Skeletal muscle satellite cell (primary cell): Measurements from ENCODE around the gene CRYGA.

Experiments used
- H3K27me3 ChIP-seq: 2 replicates; pipeline ENCODE4 v1.7.0; 2013; ENCODE audit warnings: low read length; ENCODE audit not compliant: control insufficient read depth, insufficient read depth
- H3K36me3 ChIP-seq: 2 replicates; pipeline ENCODE4 v1.7.0; 2013; ENCODE audit warnings: mild to moderate bottlenecking, control low read depth, low read length; ENCODE audit not compliant: insufficient read depth
- H3K4me1 ChIP-seq: 2 replicates; pipeline ENCODE4 v1.7.0; 2013; ENCODE audit warnings: low read length; ENCODE audit not compliant: control insufficient read depth, insufficient read depth
- H3K4me2 ChIP-seq: 2 replicates; pipeline ENCODE4 v1.7.0; 2013; ENCODE audit warnings: mild to moderate bottlenecking, low read length
- H3K4me3 ChIP-seq: 2 replicates; pipeline ENCODE4 v1.7.0; 2013; ENCODE audit warnings: low read length
- H3K9ac ChIP-seq: 2 replicates; pipeline ENCODE4 v1.7.0; 2013; ENCODE audit warnings: mild to moderate bottlenecking, low read depth, low read length, moderate library complexity
- H3K9me3 ChIP-seq: replicated peaks from 2 replicates; pipeline ENCODE4 v1.7.0; 2013; ENCODE audit warnings: mild to moderate bottlenecking, control low read depth, low read length

Gene CRYGA

DNA sequence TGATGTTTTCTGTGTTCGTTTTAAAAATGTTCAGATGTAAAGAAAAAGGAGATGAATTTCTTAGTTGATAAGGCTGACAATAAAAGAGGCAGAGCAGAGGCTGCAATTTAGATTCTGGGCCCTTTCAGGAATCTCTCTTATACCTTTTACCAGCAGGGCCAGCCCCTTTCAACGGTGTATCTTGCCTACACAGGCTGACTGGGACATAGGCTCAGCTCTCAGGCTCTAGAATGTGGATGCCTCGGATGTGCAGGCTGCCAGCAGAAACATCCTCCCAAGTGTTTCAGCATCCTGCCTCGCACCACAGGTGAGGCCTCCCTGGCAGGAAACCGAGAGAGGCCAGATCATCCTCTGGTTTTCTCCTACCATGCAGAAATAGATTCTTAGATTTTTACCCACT is 23.1 kb upstream of the CRYGA start:
- Histone ChIP-seq H3K4me1 (no peaks in the 10 kb centered on the region), H3K36me3 (no peaks in the 10 kb centered on the region), H3K4me3 (no peak overlapping the region), H3K9ac (no peak overlapping the region), H3K9me3 (no peaks in the 10 kb centered on the region), H3K4me2 (no peak overlapping the region), H3K27me3 (peaks cover 23% of the 10 kb centered on the region)

DNA sequence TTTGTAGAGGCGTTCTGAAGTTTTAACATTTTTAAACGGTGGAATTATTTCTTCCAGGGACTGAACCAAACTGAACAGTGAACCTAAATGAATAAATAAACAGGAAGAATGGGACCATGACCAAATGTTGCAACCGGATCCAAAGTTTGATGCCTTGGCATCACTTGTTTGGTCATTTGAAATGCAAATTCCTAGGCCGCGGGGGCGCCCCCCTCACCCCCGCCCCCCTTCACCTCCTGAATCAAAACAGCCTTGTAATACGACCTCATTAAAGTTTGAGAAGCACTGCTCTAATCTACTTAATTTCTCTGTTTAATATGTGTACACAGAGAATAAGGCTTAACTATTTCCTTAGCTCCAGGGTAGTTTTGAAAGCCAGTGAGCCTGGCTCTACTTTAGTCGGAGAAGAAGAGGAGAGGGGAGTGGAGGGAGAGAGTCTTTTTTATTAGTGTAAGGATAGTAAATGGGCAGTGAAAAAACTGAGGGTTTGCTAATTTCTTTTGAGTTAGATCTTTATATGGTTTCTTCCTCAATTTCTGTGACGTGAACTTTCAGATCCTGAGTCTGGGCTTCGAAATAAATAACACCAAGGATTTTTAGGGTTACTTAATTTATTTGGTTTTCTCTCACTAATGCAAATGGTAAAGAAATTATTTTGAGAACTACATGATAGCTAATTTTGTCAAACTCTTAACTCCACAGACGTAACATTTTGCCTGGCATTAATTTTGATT is 20.8 kb upstream of the CRYGA start:
- Histone ChIP-seq H3K4me1 (no peaks in the 10 kb centered on the region), H3K9ac (no peak overlapping the region), H3K36me3 (no peaks in the 10 kb centered on the region), H3K4me2 (no peak overlapping the region), H3K27me3 (peaks cover 20% of the 10 kb centered on the region), H3K9me3 (no peaks in the 10 kb centered on the region), H3K4me3 (no peak overlapping the region)

DNA sequence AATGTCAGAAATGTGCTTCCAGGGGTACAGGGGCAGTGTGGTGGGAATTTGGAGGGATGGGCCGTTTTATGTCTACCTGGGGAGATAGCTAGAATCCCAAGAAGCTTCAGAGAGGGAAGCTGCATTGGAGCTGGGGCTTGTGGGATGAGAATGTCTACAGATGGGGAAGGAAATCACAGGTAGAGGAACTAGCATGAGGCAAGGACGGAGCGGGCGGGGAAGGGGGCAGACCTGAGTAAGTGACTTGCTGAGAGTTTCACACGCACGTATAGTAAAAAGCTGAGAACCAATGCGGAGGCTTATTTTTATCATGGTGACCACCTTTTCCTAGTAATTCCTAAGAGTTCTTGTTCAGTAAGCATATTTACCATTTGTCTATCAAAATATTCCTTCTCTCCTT is 20.1 kb upstream of the CRYGA start:
- Histone ChIP-seq H3K4me3 (no peak overlapping the region), H3K9me3 (no peaks in the 10 kb centered on the region), H3K9ac (no peak overlapping the region), H3K4me1 (no peaks in the 10 kb centered on the region), H3K36me3 (no peaks in the 10 kb centered on the region), H3K4me2 (no peak overlapping the region), H3K27me3 (peaks cover 20% of the 10 kb centered on the region)

DNA sequence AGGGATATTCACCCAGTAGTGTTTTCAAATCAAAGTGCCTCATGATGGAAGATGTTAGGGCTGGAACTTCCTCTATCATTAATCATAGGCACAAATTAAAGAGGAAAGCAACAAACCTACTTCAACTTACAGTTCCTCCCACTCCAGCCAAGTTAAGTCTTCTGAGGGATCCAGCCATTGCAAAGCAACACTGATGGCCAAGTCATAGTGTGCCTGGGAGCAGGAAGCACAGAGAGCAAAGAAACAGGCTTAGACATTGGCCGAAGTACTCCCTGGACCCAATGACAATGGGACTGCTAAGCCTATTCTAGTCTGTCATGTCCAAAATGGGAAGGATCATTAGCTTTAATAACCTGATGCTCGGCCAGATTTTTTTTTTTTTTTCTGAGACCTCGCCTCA is 19.4 kb upstream of the CRYGA start:
- no peaks in the 10 kb centered on the region for H3K4me1 ChIP-seq
- H3K9me3 ChIP-seq = no peaks in the 10 kb centered on the region
- no peak overlapping the region for H3K4me3 ChIP-seq
- no peaks in the 10 kb centered on the region for H3K36me3 ChIP-seq
- no peak overlapping the region for H3K9ac ChIP-seq
- no peak overlapping the region for H3K4me2 ChIP-seq
- peaks cover 20% of the 10 kb centered on the region for H3K27me3 ChIP-seq

DNA sequence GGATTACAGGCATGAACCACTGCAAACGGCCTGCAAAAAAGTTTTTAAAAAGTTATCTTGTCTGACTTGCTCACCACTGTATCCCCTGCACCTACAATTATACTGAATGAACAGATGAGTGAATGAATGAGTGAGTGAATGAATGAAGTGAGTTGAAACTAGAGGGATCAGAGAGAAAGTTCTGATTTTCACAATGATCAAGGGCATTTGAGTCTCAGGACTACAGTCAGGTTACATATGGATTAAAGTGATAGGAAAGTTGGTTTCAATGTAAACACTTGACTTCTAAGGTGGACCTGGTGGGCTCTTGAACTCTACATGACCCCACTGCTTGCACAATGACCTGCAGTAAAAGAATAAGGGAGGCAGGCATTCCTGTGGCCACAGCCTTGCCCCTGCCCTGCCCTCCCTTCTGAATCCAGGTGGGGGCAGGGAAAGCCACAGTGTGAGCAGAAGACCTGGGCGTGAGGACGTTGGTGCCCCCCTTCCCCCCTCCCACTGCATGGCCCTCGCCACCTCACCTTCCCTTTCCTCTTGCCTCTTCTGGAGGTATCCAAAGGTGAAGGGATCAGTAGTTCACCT is 15.7 kb upstream of the CRYGA start:
- Histone ChIP-seq H3K36me3 (no peaks in the 10 kb centered on the region), H3K4me1 (no peaks in the 10 kb centered on the region), H3K4me2 (no peak overlapping the region), H3K9ac (no peak overlapping the region), H3K4me3 (no peak overlapping the region), H3K9me3 (no peaks in the 10 kb centered on the region), H3K27me3 (peaks cover 6% of the 10 kb centered on the region)

DNA sequence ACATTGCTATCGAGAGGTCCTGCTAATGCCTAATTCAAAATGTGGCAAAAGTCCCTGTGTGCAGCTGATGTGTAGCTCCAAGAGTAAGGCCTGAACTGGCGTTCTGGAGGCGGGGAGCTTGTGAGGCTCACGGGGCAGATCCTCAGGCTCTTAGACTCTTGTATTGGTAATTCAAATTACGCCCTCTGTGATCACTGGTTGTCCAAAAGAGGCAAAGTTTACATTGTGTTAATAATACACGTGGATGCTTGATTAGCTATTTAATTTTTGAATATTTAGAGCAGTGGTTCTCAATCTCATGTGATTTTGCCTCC is 12.4 kb upstream of the CRYGA start:
- no peak overlapping the region for H3K4me3 ChIP-seq
- peaks cover 3% of the 10 kb centered on the region for H3K27me3 ChIP-seq
- no peak overlapping the region for H3K4me2 ChIP-seq
- H3K9ac ChIP-seq = no peak overlapping the region
- no peaks in the 10 kb centered on the region for H3K36me3 ChIP-seq
- no peaks in the 10 kb centered on the region for H3K9me3 ChIP-seq
- H3K4me1 ChIP-seq = no peaks in the 10 kb centered on the region

DNA sequence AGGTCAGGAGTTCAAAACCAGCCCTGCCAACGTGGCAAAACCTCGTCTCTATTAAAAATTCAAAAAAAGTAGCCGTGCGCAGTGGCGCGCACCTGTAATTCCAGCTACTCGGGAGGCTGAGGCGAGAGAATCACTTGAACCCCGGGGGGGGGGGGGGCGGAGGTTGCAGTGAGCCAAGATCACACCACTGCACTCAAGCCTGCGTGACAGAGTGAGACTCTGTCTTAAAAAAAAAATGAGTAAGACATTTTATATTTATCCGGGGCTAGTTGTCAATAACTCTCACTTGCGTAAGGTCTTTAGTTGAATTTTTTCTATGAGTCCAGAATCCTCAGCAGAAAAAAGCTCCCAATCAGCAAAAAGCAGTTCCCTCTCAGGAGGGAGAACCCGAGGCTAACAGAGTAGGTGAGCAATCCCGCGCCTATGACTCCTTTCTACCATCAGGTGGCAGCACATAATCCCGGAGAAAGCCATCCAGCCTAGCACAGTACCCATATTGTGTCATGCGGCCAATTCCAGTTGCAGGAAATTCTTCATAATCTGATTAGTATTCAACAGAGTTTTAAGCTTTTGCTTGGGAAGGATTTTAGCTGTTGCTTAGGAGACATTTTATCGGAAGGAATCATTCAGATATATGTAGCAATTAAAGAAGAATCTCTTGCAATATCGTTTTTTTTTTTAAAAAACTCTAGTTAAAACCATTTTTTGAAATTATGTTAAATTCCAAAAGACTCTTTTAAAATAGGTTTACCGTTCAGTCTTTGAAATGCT is 11.9 kb upstream of the CRYGA start:
- no peaks in the 10 kb centered on the region for H3K36me3 ChIP-seq
- H3K4me2 ChIP-seq = no peak overlapping the region
- no peak overlapping the region for H3K9ac ChIP-seq
- H3K4me1 ChIP-seq = no peaks in the 10 kb centered on the region
- no peaks in the 10 kb centered on the region for H3K9me3 ChIP-seq
- no peak overlapping the region for H3K4me3 ChIP-seq
- peaks cover 8% of the 10 kb centered on the region for H3K27me3 ChIP-seq

DNA sequence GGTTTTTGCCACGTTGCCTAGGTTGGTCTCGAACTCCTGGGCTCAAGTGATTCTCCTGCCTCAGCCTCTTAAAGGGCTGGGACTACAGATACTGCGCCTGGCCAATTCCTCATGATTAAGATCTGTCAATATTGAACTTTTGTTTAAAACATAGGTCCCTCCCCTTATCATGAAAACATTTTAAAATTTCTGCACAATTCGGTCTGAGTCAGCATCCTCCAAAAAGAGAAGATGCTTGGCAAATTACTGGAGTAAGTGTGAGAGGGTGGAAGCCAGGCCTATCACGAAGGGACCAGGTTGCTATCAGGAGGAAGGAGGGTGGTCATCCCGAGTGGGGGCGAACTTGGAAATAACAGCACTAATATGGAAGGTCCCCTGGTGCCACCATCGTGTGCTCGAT is 10.8 kb upstream of the CRYGA start:
- no peaks in the 10 kb centered on the region for H3K9me3 ChIP-seq
- no peak overlapping the region for H3K4me2 ChIP-seq
- H3K4me3 ChIP-seq = no peak overlapping the region
- H3K27me3 ChIP-seq = peaks cover 11% of the 10 kb centered on the region
- H3K4me1 ChIP-seq = no peaks in the 10 kb centered on the region
- no peak overlapping the region for H3K9ac ChIP-seq
- H3K36me3 ChIP-seq = no peaks in the 10 kb centered on the region

DNA sequence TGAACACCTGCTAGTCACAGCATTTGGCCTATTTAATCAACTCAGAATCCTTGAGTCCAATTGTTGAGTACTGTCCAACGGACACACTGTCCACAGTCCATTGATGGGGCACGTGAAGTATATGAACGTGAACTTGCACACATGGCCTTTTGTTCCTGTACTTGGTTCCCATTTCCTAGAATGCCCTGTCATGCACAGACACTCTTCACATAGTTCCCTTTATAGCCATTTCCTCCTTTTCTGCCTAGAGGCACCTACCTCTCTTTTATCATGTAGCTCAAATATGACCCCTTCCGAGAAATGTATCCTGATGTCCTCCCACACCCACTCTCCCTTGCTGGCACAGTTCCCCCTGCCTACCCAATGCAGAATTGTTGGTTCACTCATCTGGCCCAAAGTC is 8.7 kb upstream of the CRYGA start:
- Histone ChIP-seq H3K4me3 (no peak overlapping the region), H3K9me3 (no peaks in the 10 kb centered on the region), H3K27me3 (peaks cover 11% of the 10 kb centered on the region), H3K4me1 (no peaks in the 10 kb centered on the region), H3K4me2 (no peak overlapping the region), H3K36me3 (no peaks in the 10 kb centered on the region), H3K9ac (no peak overlapping the region)

DNA sequence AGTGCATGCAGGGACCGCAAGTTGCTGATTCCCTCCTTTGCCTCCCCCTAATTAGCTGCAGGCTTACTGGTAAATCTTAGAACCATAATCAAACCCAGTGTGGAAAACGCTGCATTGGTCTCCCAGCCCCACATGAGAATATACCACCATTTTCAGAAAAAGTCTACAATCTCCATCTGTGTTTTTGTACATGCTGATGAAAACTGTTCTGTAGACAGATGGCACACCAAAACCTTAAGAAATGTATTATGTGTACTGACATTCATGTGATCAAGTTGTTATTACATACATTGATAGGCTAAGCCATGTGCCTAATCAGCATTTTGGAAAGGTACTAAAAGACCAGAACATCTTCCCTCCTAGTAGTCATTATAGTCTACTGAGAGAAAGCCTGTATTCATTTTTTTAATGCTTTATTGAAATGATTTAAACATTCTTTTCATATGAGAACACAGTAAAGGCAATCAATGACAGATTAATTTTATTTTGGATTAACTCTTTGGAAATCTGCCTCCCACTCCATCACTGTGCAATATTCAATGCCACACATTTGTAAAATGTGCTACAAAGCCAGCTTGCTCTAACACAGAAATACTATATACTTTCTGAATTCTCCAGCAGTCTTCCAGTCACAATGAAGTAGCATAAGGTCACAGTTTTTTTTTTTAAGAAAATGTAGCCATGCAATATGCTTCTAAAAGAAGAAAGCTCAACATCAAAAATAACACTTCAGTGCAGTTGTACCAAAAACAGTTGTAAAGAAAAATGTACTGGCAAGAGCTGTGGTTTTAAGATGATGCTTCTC is 1.8 kb upstream of the CRYGA start:
- no peak overlapping the region for H3K9ac ChIP-seq
- no peak overlapping the region for H3K4me3 ChIP-seq
- H3K9me3 ChIP-seq = no peaks in the 10 kb centered on the region
- no peaks in the 10 kb centered on the region for H3K4me1 ChIP-seq
- peaks cover 23% of the 10 kb centered on the region for H3K27me3 ChIP-seq
- no peak overlapping the region for H3K4me2 ChIP-seq
- H3K36me3 ChIP-seq = no peaks in the 10 kb centered on the region

DNA sequence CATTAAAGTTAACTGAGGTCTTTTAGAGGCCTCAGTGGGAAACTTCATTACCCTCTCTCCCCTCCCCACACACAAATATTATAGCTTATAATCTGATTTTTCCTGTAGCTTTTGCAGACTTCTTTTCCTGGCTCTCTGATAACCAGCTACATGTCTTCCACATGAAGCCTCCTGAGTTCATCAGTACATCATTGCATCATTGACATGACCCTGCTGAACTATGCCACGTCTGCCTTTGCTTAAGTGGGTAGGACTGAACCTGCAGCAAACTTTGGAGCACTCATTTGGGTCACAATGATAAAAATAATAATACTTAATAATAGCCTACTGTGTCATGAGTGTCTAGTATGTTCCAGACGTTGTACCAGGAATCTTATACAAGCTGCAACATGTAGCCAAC is 7.0 kb downstream of the CRYGA start:
- H3K4me2 ChIP-seq = no peak overlapping the region
- H3K9ac ChIP-seq = no peak overlapping the region
- no peaks in the 10 kb centered on the region for H3K9me3 ChIP-seq
- no peaks in the 10 kb centered on the region for H3K36me3 ChIP-seq
- H3K27me3 ChIP-seq = peaks cover 4% of the 10 kb centered on the region
- H3K4me1 ChIP-seq = no peaks in the 10 kb centered on the region
- H3K4me3 ChIP-seq = no peak overlapping the region
